GM18870 (cell line): Measurements from ENCODE around the gene RABGAP1.

Experiments
- ATAC-seq: cut with Tn5 transposase; IDR thresholded peaks from one replicate; pipeline ENCODE4 v1.9.1; 2021; ENCODE audit warnings: moderate library complexity; ENCODE audit not compliant: unreplicated experiment

The RABGAP1 gene

DNA sequence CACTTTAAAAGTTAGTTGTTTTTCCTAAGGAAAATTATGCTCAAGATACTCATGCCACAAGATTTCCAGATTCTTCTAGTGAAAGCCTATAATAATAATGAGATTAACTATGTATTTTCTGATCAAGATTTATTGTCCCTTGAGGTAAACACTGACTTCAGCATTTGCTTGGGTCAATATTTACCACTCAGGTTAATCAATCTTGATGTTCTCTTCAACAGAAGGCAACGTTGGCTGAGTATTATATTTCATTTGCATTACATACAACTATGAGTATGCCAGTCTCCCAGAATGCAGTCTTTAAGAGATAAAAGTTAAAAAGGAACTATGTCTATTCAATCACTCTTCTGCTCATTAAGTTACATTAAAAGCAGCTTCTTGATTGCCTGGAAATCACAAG, 208.2 kb downstream of the RABGAP1 start:
- ATAC-seq = no peak

DNA sequence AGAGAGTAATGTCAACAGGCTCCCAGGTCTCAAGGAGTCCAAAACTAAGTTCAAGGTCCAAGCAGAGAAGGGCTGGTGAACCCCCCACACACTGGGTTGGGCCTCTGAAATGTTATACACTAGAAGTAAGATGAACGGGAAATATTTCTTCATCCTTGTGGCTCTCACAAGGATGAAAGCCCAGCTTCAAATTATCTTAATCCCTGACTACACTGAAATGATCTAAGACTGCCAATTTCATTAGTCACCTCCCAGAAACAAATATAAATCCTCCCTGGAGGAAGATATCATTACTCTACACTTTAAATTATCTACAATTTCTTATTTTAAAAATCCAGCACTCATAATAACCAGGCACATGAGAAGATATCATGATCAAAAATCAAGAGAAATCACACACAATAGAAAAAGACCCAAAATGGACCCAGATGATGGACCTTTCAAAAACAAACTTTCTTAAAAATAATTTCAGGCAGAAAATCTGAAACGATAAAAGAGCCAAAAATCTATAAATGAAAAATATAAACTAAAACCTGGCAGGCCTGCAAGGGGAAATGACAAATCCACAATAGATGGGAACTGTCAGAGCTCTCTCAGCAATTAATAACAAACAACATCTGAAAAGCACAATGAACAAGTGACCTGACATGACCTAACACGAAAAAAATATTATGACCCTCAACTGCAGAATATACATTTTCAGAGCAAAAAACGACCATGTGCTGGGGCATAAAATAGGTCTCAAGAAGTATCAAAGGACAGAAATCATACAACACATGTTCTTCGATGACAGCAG, 210.1 kb downstream of the RABGAP1 start:
- ATAC-seq = no peak
